Activated CD8-positive, alpha-beta memory T cell treated with anti-CD3 and anti-CD28 coated beads, Interleukin-2, amount 50 U/mL, for 1 hour (primary cell): ENCODE measurements around the gene IFITM2.
A peak's percentile ranks its signal among the peaks of the same experiment; 100 is the strongest.
"Not testable (repeated sequence)": the region's sequence is repeated elsewhere in the genome, so short reads cannot be mapped to it uniquely, and the experiment has no call there.

Source experiments
- DNase-seq: peaks from one replicate; pipeline ENCODE4 v3.0.0-alpha.2; 2020; ENCODE audit errors: extremely low read depth

Gene IFITM2

GRCh38 chr11:342328-342727, 34.7 kb downstream of the IFITM2 start:
- no peak for DNase-seq

DNA sequence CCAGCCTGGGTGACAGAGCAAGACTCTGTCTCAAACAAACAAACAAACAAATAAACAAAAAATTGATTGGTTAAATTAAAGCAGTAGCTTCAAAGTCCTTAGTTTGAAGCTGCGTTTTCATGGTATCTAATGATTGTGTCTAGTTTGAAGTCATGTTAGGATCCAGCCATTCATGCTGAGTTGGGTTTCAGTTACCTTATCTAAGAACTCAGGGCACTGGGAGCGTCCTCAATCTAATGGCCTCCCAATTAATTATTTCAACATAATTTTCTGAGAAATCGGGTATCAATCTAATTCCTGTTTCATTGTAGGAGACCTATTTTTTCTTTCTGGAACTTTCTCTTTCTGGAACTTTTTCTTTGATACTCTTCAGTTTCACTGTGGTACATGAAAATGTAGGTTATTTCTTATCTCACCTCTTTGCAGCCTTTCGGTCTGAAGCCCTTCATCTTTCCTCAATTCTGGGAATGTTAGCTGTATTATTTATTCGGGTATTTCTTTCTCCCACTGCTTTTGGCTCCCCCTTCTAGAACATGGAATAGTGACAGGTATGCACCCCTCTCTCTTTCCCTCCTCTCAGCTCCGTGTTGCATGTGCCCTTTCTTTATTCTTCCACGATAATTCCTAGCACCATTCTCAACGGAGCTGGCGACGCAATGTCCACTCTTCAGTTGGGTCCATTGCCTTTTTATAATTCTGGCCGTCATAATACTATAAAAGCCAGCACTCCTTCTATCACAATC, 37.4 kb downstream of the IFITM2 start:
- DNase-seq: no peak

DNA sequence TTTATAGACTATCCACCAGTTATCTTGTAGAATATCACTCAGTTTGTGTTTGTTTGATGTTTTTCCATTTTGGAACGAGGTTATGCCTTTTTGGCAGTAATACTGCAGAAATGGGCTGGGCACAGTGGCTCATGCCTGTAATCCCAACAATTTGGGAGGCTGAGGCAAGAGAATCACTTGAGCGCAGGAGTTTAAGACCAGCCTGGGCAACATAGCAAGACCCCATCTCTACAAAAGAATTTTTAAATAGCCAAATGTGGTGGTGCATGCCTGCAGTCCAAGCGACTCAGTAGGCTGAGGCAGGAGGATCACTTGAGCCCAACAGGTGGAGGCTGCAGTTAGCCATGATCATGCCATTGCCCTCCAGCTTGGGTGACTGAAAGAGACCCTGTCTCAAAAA, 38.9 kb downstream of the IFITM2 start:
- no peak for DNase-seq

- not testable (repeated sequence) for DNase-seq
Measured at GRCh38 chr11:349270-349954, 41.8 kb downstream of the IFITM2 start.

DNA sequence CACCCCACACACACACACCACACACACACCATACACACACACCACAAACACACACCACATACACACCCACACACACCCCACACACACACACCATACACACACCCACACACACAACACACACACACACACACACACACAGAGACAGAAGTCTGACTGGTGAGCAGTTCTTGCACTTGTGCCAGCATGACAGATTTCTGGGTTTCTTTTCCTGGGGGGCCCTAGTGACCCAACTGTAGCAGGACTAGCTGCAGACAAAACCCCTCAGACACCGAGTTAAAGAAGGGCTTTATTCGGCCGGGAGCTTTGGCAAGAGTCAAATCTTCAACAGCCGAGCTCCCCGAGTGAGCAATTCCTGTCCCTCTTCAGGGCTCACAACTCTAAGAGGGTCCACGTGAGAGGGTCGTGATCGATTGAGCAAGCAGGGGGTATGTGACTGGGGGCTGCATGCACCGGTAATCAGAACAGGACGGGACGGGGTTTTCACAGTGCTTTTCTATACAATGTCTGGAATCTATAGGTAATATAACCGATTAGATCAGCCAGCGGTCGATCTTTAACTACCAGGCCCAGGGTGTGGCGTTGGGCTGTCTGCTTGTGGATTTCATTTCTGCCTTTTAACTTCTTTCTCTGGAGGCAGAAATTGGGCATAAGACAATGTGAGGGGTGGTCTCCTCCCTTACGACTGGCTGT, 42.6 kb downstream of the IFITM2 start:
- DNase-seq: not testable (repeated sequence)

- no peak for DNase-seq
Measured at GRCh38 chr11:350723-351255, 43.2 kb downstream of the IFITM2 start.

- DNase-seq: no peak
Measured at GRCh38 chr11:351411-351810, 43.8 kb downstream of the IFITM2 start.

DNA sequence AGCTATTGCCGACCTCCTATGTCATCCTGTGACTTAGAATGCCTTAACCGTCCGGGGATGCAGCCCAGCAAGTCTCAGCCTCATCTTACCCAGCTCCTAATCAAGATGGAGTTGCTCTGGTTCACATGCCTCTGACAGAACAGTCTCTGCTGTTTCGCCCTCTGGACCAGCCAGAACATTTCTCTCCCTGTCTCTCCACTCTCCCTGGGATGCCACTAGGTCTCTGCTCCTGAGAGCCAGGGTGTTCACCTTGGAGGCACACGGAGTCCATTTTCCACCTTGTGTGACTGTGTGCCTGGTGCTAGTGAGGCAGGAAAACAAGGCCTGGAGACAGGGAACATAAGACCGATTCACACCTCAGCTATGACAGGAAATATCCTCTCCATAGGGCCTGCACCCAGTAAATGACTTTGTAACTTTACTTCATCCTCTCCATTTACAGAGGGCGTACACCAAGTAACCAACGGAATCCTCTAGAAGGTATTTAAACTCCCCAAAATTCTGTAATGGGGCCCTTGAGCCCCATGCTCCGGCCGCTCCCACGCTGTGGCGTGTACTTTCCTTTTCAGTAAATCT, 44.9 kb downstream of the IFITM2 start:
- no peak for DNase-seq

- DNase-seq: no peak
Measured at GRCh38 chr11:353179-353873, 45.7 kb downstream of the IFITM2 start.

DNA sequence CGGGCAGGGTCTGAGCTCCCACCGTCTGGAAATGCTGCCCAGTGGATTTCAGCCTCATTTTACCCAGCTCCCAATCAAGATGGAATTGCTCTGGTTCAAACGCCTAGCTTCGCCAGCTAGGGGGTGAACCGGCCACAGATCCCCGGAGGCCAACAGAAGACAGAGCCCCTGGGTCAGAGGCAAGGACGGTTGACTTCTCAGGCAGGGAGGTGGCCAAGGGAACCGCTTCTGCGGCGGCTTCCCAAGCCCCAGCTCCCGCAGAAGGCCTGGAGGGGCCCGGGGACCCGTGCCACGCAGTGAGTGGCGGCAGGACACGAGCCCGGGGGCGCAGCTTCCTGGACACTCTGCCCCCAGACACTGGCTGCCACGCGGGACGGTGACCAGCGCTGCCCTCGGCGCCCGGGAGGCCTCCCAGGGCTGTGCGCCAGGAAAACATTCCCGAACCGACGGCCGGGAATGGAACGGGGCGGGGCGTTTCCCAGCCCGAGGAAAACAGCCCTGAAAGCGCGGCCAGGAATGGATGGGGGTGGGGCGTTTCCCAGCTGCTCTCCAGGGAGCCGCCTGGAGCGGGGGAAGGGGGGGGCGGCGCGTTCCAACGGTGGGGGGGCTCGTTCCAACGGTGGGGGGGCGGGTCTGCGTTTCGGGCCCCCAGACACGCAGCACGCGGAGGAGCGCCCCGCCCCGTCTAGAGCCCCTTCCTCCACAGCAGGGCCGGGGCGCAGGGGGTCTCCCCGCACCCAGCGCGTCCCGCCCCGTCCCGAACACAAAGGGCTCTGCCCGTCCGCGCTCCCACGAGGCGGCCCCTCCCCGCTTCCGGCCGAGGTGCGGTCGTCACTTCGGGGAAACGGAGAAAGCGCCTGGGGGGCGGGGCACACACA, 48.2 kb downstream of the IFITM2 start:
- peak; percentile 61 for DNase-seq

GRCh38 chr11:356610-357009, 49.0 kb downstream of the IFITM2 start:
- no peak for DNase-seq

DNA sequence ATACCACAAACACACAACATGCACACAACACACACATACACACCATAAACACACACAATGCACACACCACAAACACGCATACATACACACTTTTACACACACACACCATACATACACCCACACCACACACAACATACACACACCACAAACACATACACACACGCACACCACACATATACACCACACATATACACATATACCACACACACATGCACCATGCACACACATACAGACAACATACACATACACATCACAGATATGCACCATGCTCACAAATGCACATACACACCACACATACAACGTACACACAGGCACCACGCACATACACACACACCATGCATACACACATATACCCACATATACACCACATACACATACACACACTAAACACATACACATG, 50.0 kb downstream of the IFITM2 start:
- no peak for DNase-seq

- DNase-seq: no peak
Measured at GRCh38 chr11:358129-358800, 50.6 kb downstream of the IFITM2 start.
